ENCODE results near the gene L3MBTL4. TPM values are rescaled to one million over a fixed set of nuclear protein-coding genes. Genes with fewer than 3 reads are reported as not detected.

The L3MBTL4 gene
- total RNA-seq, 2 donors from 2014 or later = 10.9 to 11.2 TPM

DNA sequence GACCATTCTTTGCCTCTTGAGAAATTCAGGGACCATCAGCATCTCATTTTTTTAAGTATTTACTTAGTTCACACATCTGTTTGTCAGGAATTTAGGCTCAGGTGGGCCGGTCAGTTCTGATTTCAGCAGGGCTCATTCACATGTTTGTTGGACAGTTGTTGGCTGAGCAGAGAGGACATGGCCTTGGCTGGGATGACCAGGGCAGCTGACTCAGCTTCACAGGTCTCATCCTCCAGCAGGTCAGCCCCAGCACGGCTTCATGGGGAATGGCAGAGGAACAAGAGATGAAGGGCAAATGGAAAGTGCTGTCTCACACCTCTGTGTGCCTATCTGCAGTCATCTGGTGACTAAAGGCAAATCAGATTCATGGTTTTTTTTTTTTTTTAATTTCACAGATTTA lies 383.3 kb downstream of the L3MBTL4 start:
- intact Hi-C loops (cut with DNase I) = no loop called here
- ATAC-seq (no peak), DNase-seq (no peak)
- H3K4me1 ChIP-seq = no peaks in the 10 kb centered on the region
- H3K9me3 ChIP-seq = no peaks in the 10 kb centered on the region
- H3K27ac ChIP-seq = no peak overlapping the region
- no peaks in the 10 kb centered on the region for H3K27me3 ChIP-seq
- TF ChIP-seq, protein P1, sequence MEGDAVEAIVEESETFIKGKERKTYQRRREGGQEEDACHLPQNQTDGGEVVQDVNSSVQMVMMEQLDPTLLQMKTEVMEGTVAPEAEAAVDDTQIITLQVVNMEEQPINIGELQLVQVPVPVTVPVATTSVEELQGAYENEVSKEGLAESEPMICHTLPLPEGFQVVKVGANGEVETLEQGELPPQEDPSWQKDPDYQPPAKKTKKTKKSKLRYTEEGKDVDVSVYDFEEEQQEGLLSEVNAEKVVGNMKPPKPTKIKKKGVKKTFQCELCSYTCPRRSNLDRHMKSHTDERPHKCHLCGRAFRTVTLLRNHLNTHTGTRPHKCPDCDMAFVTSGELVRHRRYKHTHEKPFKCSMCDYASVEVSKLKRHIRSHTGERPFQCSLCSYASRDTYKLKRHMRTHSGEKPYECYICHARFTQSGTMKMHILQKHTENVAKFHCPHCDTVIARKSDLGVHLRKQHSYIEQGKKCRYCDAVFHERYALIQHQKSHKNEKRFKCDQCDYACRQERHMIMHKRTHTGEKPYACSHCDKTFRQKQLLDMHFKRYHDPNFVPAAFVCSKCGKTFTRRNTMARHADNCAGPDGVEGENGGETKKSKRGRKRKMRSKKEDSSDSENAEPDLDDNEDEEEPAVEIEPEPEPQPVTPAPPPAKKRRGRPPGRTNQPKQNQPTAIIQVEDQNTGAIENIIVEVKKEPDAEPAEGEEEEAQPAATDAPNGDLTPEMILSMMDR (IDR thresholded peaks at IDR 0.05) = no peak
- TF ChIP-seq POLR2A (IDR thresholded peaks at IDR 0.05) = no peak
- WGBS, 2 donors = 67 to 80% methylated on average over 2 of the region's 2 CpGs
- no peak overlapping the region for H3K4me3 ChIP-seq
- H3K36me3 ChIP-seq (replicated peaks in 1 of 2; ENCODE audit: insufficient read depth in 1 of 2, low read depth in 2 of 2) = no peaks in the 10 kb centered on the region

DNA sequence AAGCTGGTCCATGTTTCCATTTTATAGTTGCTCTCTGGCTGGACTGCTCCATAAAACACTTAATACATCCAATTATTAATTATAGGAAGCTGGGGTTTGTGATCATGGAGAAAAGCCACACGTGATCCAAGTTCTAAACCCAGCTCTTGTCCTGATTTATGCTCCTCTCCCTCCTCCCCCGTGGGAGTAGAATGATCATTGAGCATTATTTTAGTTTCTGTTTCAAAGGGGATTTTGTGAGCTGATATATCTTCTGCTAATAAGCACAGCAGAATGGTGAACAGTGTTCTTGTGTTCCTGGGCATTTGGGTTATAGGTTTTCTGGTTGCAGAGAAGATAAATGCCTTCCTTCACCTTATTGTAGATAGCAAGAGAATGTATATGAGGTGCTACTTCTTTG lies 383.7 kb downstream of the L3MBTL4 start:
- intact Hi-C loops (cut with DNase I) = no loop called here

DNA sequence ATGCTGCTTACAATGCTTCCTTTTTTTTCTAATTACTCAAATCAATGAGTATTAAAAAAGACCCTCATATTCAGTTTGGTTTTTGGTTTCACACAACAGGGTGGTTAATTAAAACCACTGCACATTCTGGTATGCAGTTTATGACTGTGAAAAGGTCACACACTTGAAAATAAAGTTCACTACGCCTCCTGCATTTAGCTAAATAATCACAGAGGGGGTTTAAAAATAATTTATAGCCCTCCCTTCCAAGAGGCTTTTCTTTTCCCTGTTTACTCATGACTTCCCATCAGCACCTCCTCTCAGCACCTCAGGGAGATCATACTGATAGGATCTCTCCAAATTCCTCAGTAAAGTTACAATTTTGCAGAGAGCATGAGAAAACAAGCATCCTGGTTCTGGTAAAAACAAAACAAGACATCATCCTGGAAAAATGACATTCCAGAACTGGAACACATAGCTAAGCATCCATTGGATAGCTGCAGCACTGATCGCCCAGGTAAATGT lies 389.9 kb downstream of the L3MBTL4 start:
- Histone ChIP-seq H3K9me3 (no peaks in the 10 kb centered on the region), H3K36me3 (replicated peaks in 1 of 2; ENCODE audit: insufficient read depth in 1 of 2, low read depth in 2 of 2) (no peaks in the 10 kb centered on the region), H3K27ac (no peak overlapping the region), H3K4me3 (no peak overlapping the region), H3K4me1 (no peaks in the 10 kb centered on the region), H3K27me3 (no peaks in the 10 kb centered on the region)
- DNase-seq (no peak), ATAC-seq (no peak)
- WGBS, 2 donors = 72 to 80% methylated on average over 2 of the region's 2 CpGs
- intact Hi-C loops (cut with DNase I) = no loop called here
- TF ChIP-seq, protein P1 (IDR thresholded peaks at IDR 0.05) = no peak
- TF ChIP-seq POLR2A (IDR thresholded peaks at IDR 0.05) = no peak

More for the DNA sequence above, 383.7 kb downstream of the L3MBTL4 start:
- H3K36me3 ChIP-seq (replicated peaks in 1 of 2; ENCODE audit: insufficient read depth in 1 of 2, low read depth in 2 of 2) = no peaks in the 10 kb centered on the region
- ATAC-seq = no peak
- H3K9me3 ChIP-seq = no peaks in the 10 kb centered on the region
- no peaks in the 10 kb centered on the region for H3K4me1 ChIP-seq
- no peak overlapping the region for H3K27ac ChIP-seq
- TF ChIP-seq, protein P1 (IDR thresholded peaks at IDR 0.05) = no peak
- no peak for TF ChIP-seq POLR2A (IDR thresholded peaks at IDR 0.05)
- 67 to 92% methylated on average over 2 of the region's 2 CpGs for WGBS, 2 donors
- no peak for DNase-seq
- H3K4me3 ChIP-seq = no peak overlapping the region
- no peaks in the 10 kb centered on the region for H3K27me3 ChIP-seq

DNA sequence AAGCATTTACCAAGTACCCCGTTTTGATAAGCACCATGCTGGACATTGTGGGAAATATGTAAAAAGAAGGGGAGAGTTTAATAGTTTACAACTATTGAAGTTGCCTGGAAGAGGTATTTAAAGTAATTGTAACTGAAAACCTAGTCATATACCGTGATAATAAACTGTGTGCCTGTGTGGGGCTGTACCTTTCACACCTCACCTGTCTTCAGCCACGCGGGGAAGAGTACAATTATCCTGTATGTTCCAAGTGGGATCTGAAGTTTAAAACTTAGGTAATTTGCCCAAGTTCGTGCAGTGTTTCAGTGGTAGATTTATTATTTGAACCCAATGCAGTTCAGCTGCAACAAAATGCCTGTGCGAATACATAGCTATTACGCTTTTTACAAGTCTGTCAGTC lies 391.2 kb downstream of the L3MBTL4 start:
- no peak overlapping the region for H3K4me3 ChIP-seq
- no peaks in the 10 kb centered on the region for H3K9me3 ChIP-seq
- intact Hi-C loops (cut with DNase I) = no loop called here
- ATAC-seq (no peak), DNase-seq (no peak)
- H3K36me3 ChIP-seq (replicated peaks in 1 of 2; ENCODE audit: insufficient read depth in 1 of 2, low read depth in 2 of 2) = no peaks in the 10 kb centered on the region
- no peaks in the 10 kb centered on the region for H3K27me3 ChIP-seq
- 88% methylated on average over 7 of the region's 7 CpGs for WGBS, 2 donors
- TF ChIP-seq, protein P1 (IDR thresholded peaks at IDR 0.05) = no peak
- no peak for TF ChIP-seq POLR2A (IDR thresholded peaks at IDR 0.05)
- H3K4me1 ChIP-seq = no peaks in the 10 kb centered on the region
- H3K27ac ChIP-seq = no peak overlapping the region

DNA sequence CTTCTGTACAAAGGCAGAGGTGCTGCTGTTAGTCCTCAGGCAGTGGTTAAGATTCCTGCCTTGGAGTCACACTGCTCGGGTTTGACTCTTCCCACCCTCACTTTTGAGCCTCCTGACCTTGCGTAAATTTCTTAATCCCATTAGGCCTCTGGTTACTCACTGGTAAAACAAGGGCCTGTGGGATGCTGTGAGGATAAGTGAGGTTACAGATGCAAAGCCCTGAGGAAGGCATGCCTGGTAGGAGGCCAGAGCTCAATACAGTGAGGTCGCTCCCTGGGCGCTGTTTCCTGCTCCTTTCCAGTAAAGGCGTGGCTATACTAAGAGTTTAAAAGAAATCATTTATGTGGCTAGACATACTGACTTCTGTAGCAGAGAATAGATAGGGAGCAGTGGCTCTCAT lies 391.9 kb downstream of the L3MBTL4 start:
- H3K36me3 ChIP-seq (replicated peaks in 1 of 2; ENCODE audit: insufficient read depth in 1 of 2, low read depth in 2 of 2) = no peaks in the 10 kb centered on the region
- TF ChIP-seq, protein P1 (IDR thresholded peaks at IDR 0.05) = no peak
- no peak for TF ChIP-seq POLR2A (IDR thresholded peaks at IDR 0.05)
- H3K4me3 ChIP-seq = no peak overlapping the region
- H3K9me3 ChIP-seq = no peaks in the 10 kb centered on the region
- WGBS, 2 donors = 86 to 90% methylated on average over 5 of the region's 5 CpGs
- ATAC-seq = no peak
- H3K27me3 ChIP-seq = no peaks in the 10 kb centered on the region
- no peaks in the 10 kb centered on the region for H3K4me1 ChIP-seq
- no peak for DNase-seq
- intact Hi-C loops (cut with DNase I) = no loop called here
- H3K27ac ChIP-seq = no peak overlapping the region

Measured in body of pancreas (tissue), 4 donors.